IMR-90 (cell line): Measurements from ENCODE around the gene ANP32B. TPM values are rescaled to one million over a fixed set of nuclear protein-coding genes. Genes with fewer than 3 reads are reported as not detected.

ENCODE experiments used
- ATAC-seq: fragments of 200-7000 bp; cut with Tn5 transposase; 2 replicates; pipeline ENCODE4 v1.9.1; 2020; ENCODE audit warnings: low read depth, mild to moderate bottlenecking, moderate library complexity
- BruUV-seq: library from RNA; stranded (reverse); fragments of 400-500 nt; replicated peaks from 2 replicates; lab custom pipeline; 2021; lab: Mats Ljungman, UMichigan
- CTCF ChIA-PET: fragments of 300-600 bp; formaldehyde crosslinking; extraction: SDS; loops from one replicate; lab custom pipeline; 2021; ENCODE audit warnings: antibody characterized with exemption; lab: Yijun Ruan, JAX
- POLR2A ChIA-PET: fragments of 300-600 bp; sonication (Branson Sonifier 250); formaldehyde crosslinking; loops from one replicate; lab custom pipeline; 2022; ENCODE audit warnings: antibody characterized with exemption; ENCODE audit not compliant: unreplicated experiment; lab: Charles Lee
- DNase-seq: peaks from one replicate; pipeline ENCODE4 v3.0.0; 2013
- H2AFZ ChIP-seq: replicated peaks from 2 replicates; pipeline ENCODE3; 2013; ENCODE audit warnings: low read length, mild to moderate bottlenecking; ENCODE audit not compliant: poor library complexity
- H2AK5ac ChIP-seq: 2 replicates; pipeline ENCODE4 v1.6.1; 2013; ENCODE audit warnings: low read depth, low read length, inconsistent platforms
- H2AK9ac ChIP-seq: replicated peaks from 2 replicates; pipeline ENCODE3; 2013; ENCODE audit warnings: mild to moderate bottlenecking, low read depth, low read length, moderate library complexity; ENCODE audit not compliant: poor library complexity
- H2BK120ac ChIP-seq: 2 replicates; pipeline ENCODE4 v1.6.1; 2013; ENCODE audit warnings: low read depth, low read length, inconsistent platforms
- H2BK15ac ChIP-seq: 3 replicates; pipeline ENCODE4 v1.6.1; 2013; ENCODE audit warnings: low read depth, low read length, inconsistent platforms
- H2BK20ac ChIP-seq: 2 replicates; pipeline ENCODE4 v1.6.1; 2013; ENCODE audit warnings: low read depth, mild to moderate bottlenecking, inconsistent platforms, low read length, moderate library complexity
- H2BK5ac ChIP-seq: 2 replicates; pipeline ENCODE4 v1.6.1; 2013; ENCODE audit warnings: mild to moderate bottlenecking, low read depth, low read length, inconsistent platforms; ENCODE audit not compliant: poor library complexity, severe bottlenecking
- H3K14ac ChIP-seq: replicated peaks from 2 replicates; pipeline ENCODE4 v1.6.1; 2013; ENCODE audit warnings: low read depth, low read length, inconsistent platforms
- H3K18ac ChIP-seq: 2 replicates; pipeline ENCODE4 v1.6.1; 2013; ENCODE audit warnings: low read depth, low read length, control low read depth
- H3K23ac ChIP-seq: 2 replicates; pipeline ENCODE4 v1.6.1; 2013; ENCODE audit warnings: low read depth, low read length, inconsistent platforms
- H3K27ac ChIP-seq: 2 replicates; pipeline ENCODE4 v1.5.1; 2013; ENCODE audit warnings: mild to moderate bottlenecking, control low read depth, low read length; ENCODE audit not compliant: insufficient read depth
- H3K27me3 ChIP-seq: 2 replicates; pipeline ENCODE4 v1.6.1; 2013; ENCODE audit warnings: low read length; ENCODE audit not compliant: control insufficient read depth, insufficient read depth
- H3K36me3 ChIP-seq: 2 replicates; pipeline ENCODE4 v1.6.1; 2013; ENCODE audit warnings: low read length, mixed read lengths; ENCODE audit not compliant: control insufficient read depth, insufficient read depth
- H3K4ac ChIP-seq: 2 replicates; pipeline ENCODE4 v1.6.1; 2013; ENCODE audit warnings: low read depth, low read length, inconsistent platforms
- H3K4me1 ChIP-seq: 2 replicates; pipeline ENCODE4 v1.6.1; 2013; ENCODE audit warnings: low read length, mixed read lengths; ENCODE audit not compliant: control insufficient read depth, insufficient read depth
- H3K4me2 ChIP-seq: 2 replicates; pipeline ENCODE4 v1.6.1; 2013; ENCODE audit warnings: low read depth, mild to moderate bottlenecking, control low read depth, low read length, moderate library complexity
- H3K4me3 ChIP-seq: 2 replicates; pipeline ENCODE4 v1.5.1; 2013; ENCODE audit warnings: low read depth, mild to moderate bottlenecking, control low read depth, low read length, moderate library complexity; ENCODE audit not compliant: insufficient read depth
- H3K56ac ChIP-seq: 2 replicates; pipeline ENCODE4 v1.6.1; 2013; ENCODE audit warnings: low read length, inconsistent platforms; ENCODE audit not compliant: insufficient read depth; ENCODE audit errors: extremely low read depth
- H3K79me1 ChIP-seq, 2 experiments: 2 replicates each; pipeline ENCODE4 v1.6.1; 2013; ENCODE audit warnings: low read length in 2 of 2, inconsistent platforms in 1 of 2, low read depth in 1 of 2
- H3K9ac ChIP-seq: 2 replicates; pipeline ENCODE4 v1.6.1; 2013; ENCODE audit warnings: low read depth, low read length, control low read depth
- H3K9me1 ChIP-seq: 2 replicates; pipeline ENCODE4 v1.6.1; 2013; ENCODE audit warnings: low read length, inconsistent platforms; ENCODE audit not compliant: insufficient read depth
- H3K9me3 ChIP-seq: 2 replicates; pipeline ENCODE4 v1.6.1; 2013; ENCODE audit warnings: low read length; ENCODE audit not compliant: control insufficient read depth, insufficient read depth
- H4K20me1 ChIP-seq: 2 replicates; pipeline ENCODE4 v1.6.1; 2013; ENCODE audit warnings: low read length, inconsistent platforms; ENCODE audit not compliant: insufficient read depth
- H4K5ac ChIP-seq: 2 replicates; pipeline ENCODE4 v1.6.1; 2013; ENCODE audit warnings: mild to moderate bottlenecking, low read depth, low read length, control low read depth
- H4K8ac ChIP-seq, 2 experiments: 2 replicates each; pipeline ENCODE4 v1.6.1; 2013; ENCODE audit warnings: low read depth in 2 of 2, low read length in 2 of 2, control low read depth in 1 of 2, inconsistent platforms in 1 of 2
- H4K91ac ChIP-seq: 2 replicates; pipeline ENCODE4 v1.6.1; 2013; ENCODE audit warnings: low read depth, low read length, inconsistent platforms; ENCODE audit not compliant: insufficient read depth
- BHLHE40 ChIP-seq: fragments of 150-350 bp; IDR thresholded peaks from 2 replicates; pipeline ENCODE4 v1.6.1; 2016; ENCODE audit warnings: mild to moderate bottlenecking, low read depth, low read length
- CHD1 ChIP-seq: IDR thresholded peaks from 2 replicates; pipeline ENCODE4 v1.6.1; 2012; ENCODE audit warnings: low read depth, low read length, improper control_type of control experiment
- CTCF ChIP-seq: conservative IDR thresholded peaks from 2 replicates; pipeline ENCODE4 v1.5.1; 2012; ENCODE audit warnings: mild to moderate bottlenecking, low read depth, low read length, improper control_type of control experiment
- ELK1 ChIP-seq: fragments of 150-350 bp; IDR thresholded peaks from 2 replicates; pipeline ENCODE4 v1.6.1; 2016; ENCODE audit warnings: low read depth, mild to moderate bottlenecking, low read length, moderate library complexity, borderline replicate concordance
- FOS ChIP-seq: fragments of 150-350 bp; IDR thresholded peaks from 2 replicates; pipeline ENCODE4 v1.6.1; 2016; ENCODE audit warnings: low read depth, low read length
- MAFK ChIP-seq: IDR thresholded peaks from 2 replicates; pipeline ENCODE4 v1.6.1; 2012; ENCODE audit warnings: low read depth, low read length, improper control_type of control experiment
- MAZ ChIP-seq: IDR thresholded peaks from 2 replicates; pipeline ENCODE4 v1.6.1; 2012; ENCODE audit warnings: low read depth, mild to moderate bottlenecking, low read length, improper control_type of control experiment, moderate library complexity, borderline replicate concordance
- MXI1 ChIP-seq: IDR thresholded peaks from 2 replicates; pipeline ENCODE4 v1.6.1; 2012; ENCODE audit warnings: low read depth, mild to moderate bottlenecking, low read length, moderate library complexity, borderline replicate concordance
- NFE2L2 ChIP-seq: fragments of 150-350 bp; IDR thresholded peaks from 2 replicates; pipeline ENCODE4 v1.6.1; 2016; ENCODE audit warnings: low read depth, mild to moderate bottlenecking, low read length
- POLR2A ChIP-seq: IDR thresholded peaks from 2 replicates; pipeline ENCODE4 v1.6.1; 2012; ENCODE audit warnings: mild to moderate bottlenecking, low read depth, low read length
- RAD21 ChIP-seq: IDR thresholded peaks from 2 replicates; pipeline ENCODE4 v1.6.1; 2012; ENCODE audit warnings: low read length, improper control_type of control experiment
- RCOR1 ChIP-seq: IDR thresholded peaks from 2 replicates; pipeline ENCODE4 v1.6.1; 2012; ENCODE audit warnings: mild to moderate bottlenecking, low read length, improper control_type of control experiment; ENCODE audit not compliant: insufficient replicate concordance
- RFX5 ChIP-seq: IDR thresholded peaks from 2 replicates; pipeline ENCODE4 v1.8.0; 2012; ENCODE audit warnings: low read depth, mild to moderate bottlenecking, low read length, moderate library complexity
- USF2 ChIP-seq: fragments of 150-350 bp; IDR thresholded peaks from 2 replicates; pipeline ENCODE4 v1.6.1; 2017; ENCODE audit warnings: mild to moderate bottlenecking, antibody characterized with exemption, low read length, low read depth
- WGBS, 2 experiments: methylation state at CpG; one replicate each; pipeline versions ENCODE4 v1.1.5 to v1.1.7; 2013; ENCODE audit warnings: missing lambda C conversion rate in 2 of 2; ENCODE audit not compliant: insufficient read length in 1 of 2; ENCODE audit errors: extremely low coverage in 2 of 2; 5-methylcytosine and 5-hydroxymethylcytosine counted together
- dilution Hi-C: fragments of 300-500 bp; cut with HindIII; formaldehyde crosslinking; loops from one replicate; pipeline ENCODE4 v1.14.3; 2018; ENCODE audit warnings: low sequenced_read_pairs; ENCODE audit not compliant: unreplicated experiment
- in situ Hi-C: fragments of 300-500 bp; cut with MboI; formaldehyde crosslinking; loops from 3 replicates; pipeline ENCODE4 v1.14.3; 2019; ENCODE audit warnings: low sequenced_read_pairs, inconsistent platforms, mixed read lengths
- intact Hi-C: fragments of 100-400 bp; cut with micrococcal nuclease; formaldehyde crosslinking; loops from 2 replicates; pipeline ENCODE4 v1.10.0; 2022
- polyA plus RNA-seq, 3 experiments: library from polyadenylated mRNA; depleted of rRNA; stranded (reverse); fragments of >200 nt; gene quantifications; 2 replicates each; pipeline ENCODE4 v1.2.3, GENCODE V29; 2012; ENCODE audit warnings: low replicate concordance in 1 of 3
- total RNA-seq: library from RNA; depleted of rRNA; stranded (reverse); fragments of >200 nt; gene quantifications from 2 replicates; pipeline ENCODE4 v1.2.3, GENCODE V29; 2012

ANP32B gene
- total and polyA plus RNA-seq, 2 of the 4 experiments (the other 2 are of a cell fraction) = 3.9 to 46.8 TPM

GRCh38 chr9:98018347-98018746 is 35.2 kb downstream of the ANP32B start:
- no peak overlapping the region for H3K4me2 ChIP-seq

More at GRCh38 chr9:98018347-98018746, 35.2 kb downstream of the ANP32B start:
- H2BK120ac ChIP-seq = no peak overlapping the region
- no peak overlapping the region for H2BK5ac ChIP-seq
- H3K4me3 ChIP-seq = no peak overlapping the region
- ChIA-PET POLR2A (no interaction called here), CTCF (no interaction called here)
- BruUV-seq = no TSS peak
- no peak overlapping the region for H2AK9ac ChIP-seq
- ATAC-seq = no peak
- DNase-seq = no peak
- no peak overlapping the region for H3K18ac ChIP-seq
- peaks cover 48% of the 10 kb centered on the region for H3K36me3 ChIP-seq
- H3K56ac ChIP-seq = no peak overlapping the region
- 67% methylated on average over 2 of the region's 5 CpGs; no CpG with 5 or more reads in 1 of the 2 experiments for WGBS, 2 experiments
- dilution Hi-C loops = no loop called here
- no peak overlapping the region for H4K5ac ChIP-seq
- H3K9me3 ChIP-seq = no peaks in the 10 kb centered on the region
- peaks cover 7 to 14% of the 10 kb centered on the region in 2 experiments; a peak in 3 of 4 replicates for H3K79me1 ChIP-seq
- H4K8ac ChIP-seq = no peak overlapping the region
- H3K23ac ChIP-seq = no peak overlapping the region
- no peaks in the 10 kb centered on the region for H4K20me1 ChIP-seq
- H2AK5ac ChIP-seq = no peak overlapping the region
- no peak overlapping the region for H3K27ac ChIP-seq
- H2BK15ac ChIP-seq = no peak overlapping the region
- TF ChIP-seq MAZ = no peak
- TF ChIP-seq BHLHE40 = no peak
- no peak for TF ChIP-seq MXI1
- TF ChIP-seq RAD21 = no peak
- TF ChIP-seq ELK1 = no peak
- TF ChIP-seq CTCF = no peak
- TF ChIP-seq CHD1 = no peak
- TF ChIP-seq NFE2L2 = no peak
- TF ChIP-seq MAFK = no peak
- TF ChIP-seq POLR2A = no peak
- no peak for TF ChIP-seq RFX5
- no peak for TF ChIP-seq USF2
- no peak for TF ChIP-seq RCOR1
- no peak for TF ChIP-seq FOS
- peaks cover 14% of the 10 kb centered on the region for H3K9me1 ChIP-seq
- H3K4ac ChIP-seq = no peak overlapping the region
- H2BK20ac ChIP-seq = no peak overlapping the region
- no peak overlapping the region for H2AFZ ChIP-seq
- no peaks in the 10 kb centered on the region for H3K27me3 ChIP-seq
- H3K14ac ChIP-seq = no peak overlapping the region
- no peak overlapping the region for H4K91ac ChIP-seq
- in situ Hi-C loops = no loop called here
- intact Hi-C loops = no loop called here
- H3K4me1 ChIP-seq = no peaks in the 10 kb centered on the region
- no peak overlapping the region for H3K9ac ChIP-seq
